GM18909 (cell line): ENCODE results near the gene ITGB2.

ENCODE experiments used
- ATAC-seq: cut with Tn5 transposase; IDR thresholded peaks from one replicate; pipeline ENCODE4 v1.9.1; 2021; ENCODE audit warnings: mild to moderate bottlenecking; ENCODE audit not compliant: unreplicated experiment, poor library complexity

ITGB2 gene

GRCh38 chr21:44943005-44943685 is 22.4 kb upstream of the ITGB2 start:
- ATAC-seq: no peak

- no peak for ATAC-seq
These were observed 21.9 kb upstream of the ITGB2 start for GRCh38 chr21:44942566-44942965.

- no peak for ATAC-seq
These were observed 20.9 kb upstream of the ITGB2 start for GRCh38 chr21:44941567-44941966.

- peak; percentile 45 for ATAC-seq
These were observed 19.5 kb upstream of the ITGB2 start for GRCh38 chr21:44940116-44940631.

GRCh38 chr21:44939532-44940115 is 18.9 kb upstream of the ITGB2 start, which contains the start of gene SLX9:
Gene SLX9 (plus strand): TSS chr21:44940029. CDS start chr21:44940058, 29 bp downstream.
- ATAC-seq: peak; percentile 80

- no peak for ATAC-seq
These were observed 18.3 kb upstream of the ITGB2 start for GRCh38 chr21:44938772-44939531.

- no peak for ATAC-seq
These were observed 14.8 kb upstream of the ITGB2 start for GRCh38 chr21:44935533-44935927.

GRCh38 chr21:44934797-44935532 is 14.3 kb upstream of the ITGB2 start:
- ATAC-seq: no peak

- ATAC-seq: no peak
These were observed 13.6 kb upstream of the ITGB2 start for GRCh38 chr21:44934276-44934675.

GRCh38 chr21:44933918-44934260 is 13.2 kb upstream of the ITGB2 start:
- ATAC-seq: no peak

- ATAC-seq: no peak
These were observed 12.7 kb upstream of the ITGB2 start for GRCh38 chr21:44933199-44933917.

- no peak for ATAC-seq
These were observed 11.9 kb upstream of the ITGB2 start for GRCh38 chr21:44932408-44933181.

GRCh38 chr21:44931501-44932407 is 11.1 kb upstream of the ITGB2 start:
- ATAC-seq: no peak

- peak; percentile 34 for ATAC-seq
These were observed 10.4 kb upstream of the ITGB2 start for GRCh38 chr21:44931137-44931500.

GRCh38 chr21:44930543-44930981 is 9.9 kb upstream of the ITGB2 start:
- ATAC-seq: no peak

- ATAC-seq: no peak
These were observed 9.3 kb upstream of the ITGB2 start for GRCh38 chr21:44929799-44930542.

- no peak for ATAC-seq
These were observed 8.6 kb upstream of the ITGB2 start for GRCh38 chr21:44929242-44929798.
